Ramos (cell line): ENCODE data around the gene TTYH2.

Source experiments
- in situ Hi-C: fragments of 300-500 bp; cut with MboI; formaldehyde crosslinking; loops from one replicate; pipeline ENCODE4 v1.14.3; 2022; ENCODE audit warnings: low sequenced_read_pairs; ENCODE audit not compliant: unreplicated experiment

TTYH2 gene

GRCh38 chr17:74212209-74212912, 1.0 kb upstream of the TTYH2 start:
- in situ Hi-C loops: no loop called here

- in situ Hi-C loops: no loop called here
Measured at GRCh38 chr17:74213861-74214391, 555 bp downstream of the TTYH2 start.

- in situ Hi-C loops: no loop called here
Measured at GRCh38 chr17:74214484-74215341, 1.3 kb downstream of the TTYH2 start.

- in situ Hi-C loops: no loop called here
Measured at GRCh38 chr17:74215342-74215727, 2.0 kb downstream of the TTYH2 start.

- in situ Hi-C loops: no loop called here
Measured at GRCh38 chr17:74216505-74216904, 3.1 kb downstream of the TTYH2 start.

GRCh38 chr17:74217037-74217730, 3.8 kb downstream of the TTYH2 start:
- in situ Hi-C loops: no loop called here

GRCh38 chr17:74217888-74218287, 4.5 kb downstream of the TTYH2 start:
- in situ Hi-C loops: no loop called here

GRCh38 chr17:74218436-74218835, 5.1 kb downstream of the TTYH2 start:
- in situ Hi-C loops: no loop called here

- in situ Hi-C loops: no loop called here
Measured at GRCh38 chr17:74219576-74220133, 6.3 kb downstream of the TTYH2 start.

GRCh38 chr17:74220219-74220618, 6.8 kb downstream of the TTYH2 start:
- in situ Hi-C loops: no loop called here

- in situ Hi-C loops: no loop called here
Measured at GRCh38 chr17:74220946-74221818, 7.8 kb downstream of the TTYH2 start.

GRCh38 chr17:74222399-74222798, 9.0 kb downstream of the TTYH2 start:
- in situ Hi-C loops: no loop called here

GRCh38 chr17:74223901-74224300, 10.5 kb downstream of the TTYH2 start:
- in situ Hi-C loops: no loop called here

GRCh38 chr17:74224959-74225725, 11.8 kb downstream of the TTYH2 start:
- in situ Hi-C loops: no loop called here

GRCh38 chr17:74226252-74226651, 12.9 kb downstream of the TTYH2 start:
- in situ Hi-C loops: no loop called here

GRCh38 chr17:74227271-74228080, 14.1 kb downstream of the TTYH2 start:
- in situ Hi-C loops: no loop called here

- in situ Hi-C loops: no loop called here
Measured at GRCh38 chr17:74228306-74228978, 15.1 kb downstream of the TTYH2 start.
